H9 (cell line): ENCODE results near the gene CFAP299. TPM values are rescaled to one million over a fixed set of nuclear protein-coding genes. Genes with fewer than 3 reads are reported as not detected.

Experiments
- DNase-seq: peaks from one replicate; pipeline ENCODE4 v3.0.0-alpha.2; 2017
- H2AFZ ChIP-seq: one replicate; pipeline ENCODE4 v1.6.1; 2013; ENCODE audit warnings: mild to moderate bottlenecking, low read length, control low read depth, moderate library complexity
- H2AK5ac ChIP-seq: 2 replicates; pipeline ENCODE4 v1.6.1; 2013; ENCODE audit warnings: low read length, control low read depth, mixed read lengths; ENCODE audit not compliant: insufficient read length
- H2BK120ac ChIP-seq: one replicate; pipeline ENCODE4 v1.6.1; 2013; ENCODE audit warnings: low read depth, mild to moderate bottlenecking, low read length, control low read depth, inconsistent platforms; ENCODE audit not compliant: poor library complexity, severe bottlenecking
- H2BK12ac ChIP-seq: 2 replicates; pipeline ENCODE4 v1.6.1; 2013; ENCODE audit warnings: low read length, control low read depth, mixed read lengths, low read depth; ENCODE audit not compliant: insufficient read length
- H2BK15ac ChIP-seq: 2 replicates; pipeline ENCODE4 v1.6.1; 2013; ENCODE audit warnings: low read depth, low read length, control low read depth
- H2BK20ac ChIP-seq: one replicate; pipeline ENCODE4 v1.6.1; 2013; ENCODE audit warnings: low read depth, mild to moderate bottlenecking, low read length, control low read depth, inconsistent platforms; ENCODE audit not compliant: poor library complexity, severe bottlenecking
- H2BK5ac ChIP-seq: 2 replicates; pipeline ENCODE4 v1.6.1; 2013; ENCODE audit warnings: low read length, control low read depth, mixed read lengths; ENCODE audit not compliant: insufficient read length
- H3K14ac ChIP-seq: 2 replicates; pipeline ENCODE4 v1.6.1; 2013; ENCODE audit warnings: low read length, control low read depth; ENCODE audit not compliant: insufficient read depth
- H3K18ac ChIP-seq: 2 replicates; pipeline ENCODE4 v1.6.1; 2013; ENCODE audit warnings: low read depth, mild to moderate bottlenecking, mixed read lengths, low read length, control low read depth; ENCODE audit not compliant: insufficient read length
- H3K23ac ChIP-seq: 2 replicates; pipeline ENCODE4 v1.6.1; 2013; ENCODE audit warnings: low read length, control low read depth, mixed read lengths, low read depth; ENCODE audit not compliant: insufficient read length
- H3K23me2 ChIP-seq: 2 replicates; pipeline ENCODE4 v1.6.1; 2013; ENCODE audit warnings: low read depth, mild to moderate bottlenecking, mixed read lengths, low read length, control low read depth; ENCODE audit not compliant: insufficient read length, poor library complexity, severe bottlenecking
- H3K27ac ChIP-seq: 2 replicates; pipeline ENCODE4 v1.5.1; 2013; ENCODE audit warnings: low read length, control low read depth, mixed read lengths, low read depth; ENCODE audit not compliant: insufficient read length
- H3K27me3 ChIP-seq: 2 replicates; pipeline ENCODE4 v1.6.1; 2013; ENCODE audit warnings: low read length, control low read depth, inconsistent platforms; ENCODE audit not compliant: insufficient read depth
- H3K4ac ChIP-seq: 2 replicates; pipeline ENCODE4 v1.6.1; 2013; ENCODE audit warnings: low read depth, mild to moderate bottlenecking, control low read depth, inconsistent platforms, low read length, moderate library complexity
- H3K4me1 ChIP-seq: 2 replicates; pipeline ENCODE4 v1.6.1; 2013; ENCODE audit warnings: low read length, control low read depth, inconsistent platforms; ENCODE audit not compliant: insufficient read depth
- H3K4me2 ChIP-seq: 2 replicates; pipeline ENCODE4 v1.6.1; 2013; ENCODE audit warnings: low read length, control low read depth, mixed read lengths; ENCODE audit not compliant: insufficient read length, insufficient read depth
- H3K56ac ChIP-seq: 2 replicates; pipeline ENCODE4 v1.6.1; 2013; ENCODE audit warnings: low read depth, mild to moderate bottlenecking, mixed read lengths, low read length, control low read depth; ENCODE audit not compliant: insufficient read length
- H3K79me1 ChIP-seq: 2 replicates; pipeline ENCODE4 v1.6.1; 2013; ENCODE audit warnings: low read depth, mild to moderate bottlenecking, moderate library complexity, low read length, control low read depth, inconsistent platforms; ENCODE audit not compliant: insufficient read depth, poor library complexity, severe bottlenecking
- H3K79me2 ChIP-seq: 2 replicates; pipeline ENCODE4 v1.6.1; 2013; ENCODE audit warnings: low read length, control low read depth, inconsistent platforms; ENCODE audit not compliant: insufficient read depth
- H3K9ac ChIP-seq: 2 replicates; pipeline ENCODE4 v1.6.1; 2013; ENCODE audit warnings: low read length, control low read depth, mixed read lengths; ENCODE audit not compliant: insufficient read length; ENCODE audit errors: extremely low read depth
- H3K9me3 ChIP-seq: one replicate; pipeline ENCODE4 v1.6.1; 2013; ENCODE audit warnings: low read depth, low read length, inconsistent platforms; ENCODE audit not compliant: control insufficient read depth
- H3T11ph ChIP-seq: one replicate; pipeline ENCODE4 v1.6.1; 2013; ENCODE audit warnings: mild to moderate bottlenecking, low read length, control low read depth, inconsistent platforms
- H4K20me1 ChIP-seq: one replicate; pipeline ENCODE4 v1.6.1; 2013; ENCODE audit not compliant: control insufficient read depth, insufficient read length, insufficient read depth
- H4K5ac ChIP-seq: 2 replicates; pipeline ENCODE4 v1.6.1; 2013; ENCODE audit warnings: low read depth, mild to moderate bottlenecking, mixed read lengths, low read length, control low read depth; ENCODE audit not compliant: insufficient read length
- H4K8ac ChIP-seq: replicated peaks from 2 replicates; pipeline ENCODE4 v1.6.1; 2013; ENCODE audit warnings: low read length, control low read depth, mixed read lengths, low read depth; ENCODE audit not compliant: insufficient read length
- H4K91ac ChIP-seq: 2 replicates; pipeline ENCODE4 v1.6.1; 2013; ENCODE audit warnings: low read depth, mild to moderate bottlenecking, moderate library complexity, mixed read lengths, low read length, control low read depth; ENCODE audit not compliant: insufficient read length
- H3K27ac Mint-ChIP-seq, 3 experiments: 2 replicates in 2 of 3; 3 replicates in 1 of 3; pipeline ENCODE4 v1.8.0; 2020 to 2021; ENCODE audit warnings: mixed read lengths in 3 of 3, mild to moderate bottlenecking in 1 of 3, moderate library complexity in 1 of 3
- H3K27me3 Mint-ChIP-seq: 2 replicates; pipeline ENCODE4 v1.8.0; 2021; ENCODE audit warnings: low read depth, mild to moderate bottlenecking, moderate library complexity, mixed read lengths
- H3K36me3 Mint-ChIP-seq, 3 experiments: 2 replicates in 2 of 3; 3 replicates in 1 of 3; pipeline ENCODE4 v1.8.0; 2020 to 2021; ENCODE audit warnings: low read depth in 3 of 3, mixed read lengths in 3 of 3; ENCODE audit not compliant: insufficient read depth in 1 of 3
- H3K4me1 Mint-ChIP-seq, 2 experiments: 2 replicates each; pipeline ENCODE4 v1.8.0; 2020; ENCODE audit warnings: mixed read lengths in 2 of 2
- H3K4me3 Mint-ChIP-seq, 2 experiments: 2 replicates in 1 of 2; 3 replicates in 1 of 2; pipeline ENCODE4 v1.8.0; 2020 to 2021; ENCODE audit warnings: mild to moderate bottlenecking in 2 of 2, mixed read lengths in 2 of 2, moderate library complexity in 1 of 2
- H3K9me3 Mint-ChIP-seq, 2 experiments: 2 replicates in 1 of 2; 3 replicates in 1 of 2; pipeline ENCODE4 v1.8.0; 2020; ENCODE audit warnings: mild to moderate bottlenecking in 2 of 2, mixed read lengths in 2 of 2, moderate library complexity in 1 of 2
- CTCF ChIP-seq: fragments of 200-600 bp; sonication (generic); conservative IDR thresholded peaks from 3 replicates; pipeline ENCODE4 v1.8.0; 2021; ENCODE audit warnings: antibody characterized with exemption, mild to moderate bottlenecking
- WGBS: extraction: QIAGEN DNeasy Blood & Tissue Kit; methylation state at CpG from one replicate; pipeline ENCODE4 v1.1.7; 2013; ENCODE audit warnings: missing lambda C conversion rate, low lambda C conversion rate, mixed read lengths; ENCODE audit not compliant: insufficient read length; ENCODE audit errors: extremely low coverage; 5-methylcytosine and 5-hydroxymethylcytosine counted together
- total RNA-seq: library from RNA; stranded (reverse); gene quantifications from 2 replicates; pipeline ENCODE4 v1.2.1, GENCODE V29; 2021

Gene CFAP299
- total RNA-seq, 1 experiment from 2014 or later, result not detected

- no peak overlapping the region for H2BK15ac ChIP-seq
- H3T11ph ChIP-seq, result no peak overlapping the region
- H2BK5ac ChIP-seq, result no peak overlapping the region
- H3K27me3 ChIP-seq, result no peaks in the 10 kb centered on the region
- no peak overlapping the region for H3K9ac ChIP-seq
- H3K18ac ChIP-seq, result no peak overlapping the region
- H2AK5ac ChIP-seq, result no peak overlapping the region
- H3K27ac ChIP-seq, result no peak overlapping the region
- no peak overlapping the region for H3K14ac ChIP-seq
- Mint-ChIP-seq H3K27me3 (no peaks in the 10 kb centered on the region), H3K36me3 (peaks cover 0 to 1% (median 0%) of the 10 kb centered on the region in 3 experiments; a peak in 1 of 7 replicates), H3K4me3 (no peak overlapping the region), H3K9me3 (no peaks in the 10 kb centered on the region), H3K27ac (no peak overlapping the region), H3K4me1 (peaks cover 19 to 20% of the 10 kb centered on the region in 2 experiments)
- no peak overlapping the region for H2AFZ ChIP-seq
- H4K20me1 ChIP-seq, result no peaks in the 10 kb centered on the region
- no peak for TF ChIP-seq CTCF
- no peak overlapping the region for H4K5ac ChIP-seq
- no peak overlapping the region for H3K4ac ChIP-seq
- no peak for DNase-seq
- no peak overlapping the region for H3K4me2 ChIP-seq
- H4K91ac ChIP-seq, result no peak overlapping the region
- no peaks in the 10 kb centered on the region for H3K79me1 ChIP-seq
- H3K9me3 ChIP-seq, result no peaks in the 10 kb centered on the region
- no peak overlapping the region for H2BK12ac ChIP-seq
- peaks cover 3% of the 10 kb centered on the region; the same call in 1 of the 2 replicates for H3K4me1 ChIP-seq
- no peak overlapping the region for H3K23ac ChIP-seq
- H2BK20ac ChIP-seq, result no peak overlapping the region
- H2BK120ac ChIP-seq, result no peak overlapping the region
- H3K23me2 ChIP-seq, result no peaks in the 10 kb centered on the region
- H3K79me2 ChIP-seq, result no peaks in the 10 kb centered on the region
- H4K8ac ChIP-seq, result no peak overlapping the region
- no CpG with 5 or more reads among the region's 4 CpGs for WGBS
- no peak overlapping the region for H3K56ac ChIP-seq
Measured at GRCh38 chr4:80452768-80453167, 117.2 kb downstream of the CFAP299 start.
